ENCODE measurements around the gene UBA5. TPM values are rescaled to one million over a fixed set of nuclear protein-coding genes. Genes with fewer than 3 reads are reported as not detected.
A peak's percentile ranks its signal among the peaks of the same experiment; 100 is the strongest.

Gene UBA5
- polyA plus RNA-seq, 3 donors = 9.3 to 19.5 (median 13.8) TPM

DNA sequence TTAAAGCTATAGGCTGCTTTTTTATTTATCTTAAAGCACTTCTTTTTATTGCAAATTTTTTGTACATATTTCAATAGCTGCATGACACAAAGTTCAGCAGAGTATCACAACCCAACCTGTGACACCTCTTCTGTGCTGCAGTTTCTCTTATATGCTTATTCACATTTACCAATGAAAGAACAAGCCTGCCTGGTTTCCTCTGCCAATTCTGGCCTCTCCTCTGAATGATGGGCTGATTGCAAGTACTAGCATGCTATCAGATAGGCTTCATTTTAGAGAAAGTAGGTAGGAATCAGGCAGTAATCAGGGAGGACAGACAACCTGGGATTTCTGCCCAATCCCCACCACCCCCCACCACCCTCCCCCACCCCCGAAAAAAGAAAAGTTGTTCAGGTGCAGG is 36.5 kb upstream of the UBA5 start:
- H3K36me3 ChIP-seq (replicated peaks in 1 of 2; ENCODE audit: control insufficient read depth in 1 of 2, insufficient read depth in 2 of 2, low read length in 2 of 2) = peaks cover 14 to 21% of the 10 kb centered on the region in 2 donors
- no peaks in the 10 kb centered on the region for H4K20me1 ChIP-seq (ENCODE audit: insufficient read depth, low read length)
- Mint-ChIP-seq H3K27me3 (ENCODE audit: low read depth in 3 of 3) (no peaks in the 10 kb centered on the region), H3K4me1 (peaks cover 6% of the 10 kb centered on the region), H3K4me3 (no peak overlapping the region), H3K27ac (no peak overlapping the region), H3K9me3 (peaks cover 0 to 8% (median 0%) of the 10 kb centered on the region in 7 donors), H3K36me3 (peaks cover 25 to 31% of the 10 kb centered on the region in 2 donors)
- H3K27ac ChIP-seq (ENCODE audit: low read depth in 1 of 2, low read length in 2 of 2) = no peak overlapping the region
- intact Hi-C loops (cut with micrococcal nuclease) = no loop called here
- H3K9ac ChIP-seq (ENCODE audit: insufficient read depth, low read length, poor library complexity, severe bottlenecking) = no peak overlapping the region
- no peak overlapping the region for H2AFZ ChIP-seq (ENCODE audit: insufficient read depth, low read depth, low read length, poor library complexity, severe bottlenecking)
- no peaks in the 10 kb centered on the region for H3K27me3 ChIP-seq (ENCODE audit: control insufficient read depth in 2 of 2, insufficient read depth in 2 of 2, low read length in 2 of 2)
- no peak for DNase-seq
- H3K9me3 ChIP-seq (replicated peaks in 1 of 2; ENCODE audit: control insufficient read depth in 1 of 2, insufficient read depth in 1 of 2, low read length in 2 of 2) = no peaks in the 10 kb centered on the region
- no peak overlapping the region for H3K4me3 ChIP-seq (replicated peaks in 1 of 3; ENCODE audit: low read depth in 2 of 3, low read length in 3 of 3)
- TF ChIP-seq, protein P1, sequence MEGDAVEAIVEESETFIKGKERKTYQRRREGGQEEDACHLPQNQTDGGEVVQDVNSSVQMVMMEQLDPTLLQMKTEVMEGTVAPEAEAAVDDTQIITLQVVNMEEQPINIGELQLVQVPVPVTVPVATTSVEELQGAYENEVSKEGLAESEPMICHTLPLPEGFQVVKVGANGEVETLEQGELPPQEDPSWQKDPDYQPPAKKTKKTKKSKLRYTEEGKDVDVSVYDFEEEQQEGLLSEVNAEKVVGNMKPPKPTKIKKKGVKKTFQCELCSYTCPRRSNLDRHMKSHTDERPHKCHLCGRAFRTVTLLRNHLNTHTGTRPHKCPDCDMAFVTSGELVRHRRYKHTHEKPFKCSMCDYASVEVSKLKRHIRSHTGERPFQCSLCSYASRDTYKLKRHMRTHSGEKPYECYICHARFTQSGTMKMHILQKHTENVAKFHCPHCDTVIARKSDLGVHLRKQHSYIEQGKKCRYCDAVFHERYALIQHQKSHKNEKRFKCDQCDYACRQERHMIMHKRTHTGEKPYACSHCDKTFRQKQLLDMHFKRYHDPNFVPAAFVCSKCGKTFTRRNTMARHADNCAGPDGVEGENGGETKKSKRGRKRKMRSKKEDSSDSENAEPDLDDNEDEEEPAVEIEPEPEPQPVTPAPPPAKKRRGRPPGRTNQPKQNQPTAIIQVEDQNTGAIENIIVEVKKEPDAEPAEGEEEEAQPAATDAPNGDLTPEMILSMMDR (IDR thresholded peaks at IDR 0.05) = no peak
- no peaks in the 10 kb centered on the region for H3K79me2 ChIP-seq (ENCODE audit: insufficient read depth, low read length)
- WGBS (ENCODE audit: insufficient coverage) = no CpG with 5 or more reads among the region's 1 CpG
- H3K4me1 ChIP-seq (ENCODE audit: control insufficient read depth in 1 of 2, insufficient read depth in 2 of 2, low read length in 2 of 2) = peaks cover 0 to 4% of the 10 kb centered on the region in 2 donors
- H3K4me2 ChIP-seq (replicated peaks; ENCODE audit: extremely low read depth, low read length, poor library complexity, severe bottlenecking) = no peak overlapping the region

DNA sequence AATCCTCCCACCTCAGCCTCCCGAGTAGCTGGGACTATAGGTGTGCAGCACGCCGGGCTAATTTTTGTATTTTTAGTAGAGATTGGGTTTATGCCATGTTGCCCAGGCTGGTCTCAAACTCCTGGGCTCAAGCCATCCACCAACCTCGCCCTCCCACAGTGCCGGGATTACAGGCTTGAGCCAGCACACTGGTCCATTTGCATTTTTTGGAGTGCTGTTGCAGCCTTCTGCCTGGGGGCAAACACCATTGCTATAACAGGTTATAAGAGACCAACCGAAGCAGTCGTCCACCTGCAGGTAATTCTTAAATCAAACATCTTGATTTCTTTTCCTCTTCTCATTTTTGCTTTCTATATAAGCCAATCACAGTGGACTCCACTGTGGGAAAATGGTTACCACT is 35.3 kb upstream of the UBA5 start:
- no peak overlapping the region for H3K9ac ChIP-seq (ENCODE audit: insufficient read depth, low read length, poor library complexity, severe bottlenecking)
- H4K20me1 ChIP-seq (ENCODE audit: insufficient read depth, low read length) = no peaks in the 10 kb centered on the region
- Mint-ChIP-seq H3K4me1 (peaks cover 6% of the 10 kb centered on the region), H3K4me3 (no peak overlapping the region), H3K27ac (peak overlapping the region in 1 of 7 donors; percentile 25), H3K27me3 (ENCODE audit: low read depth in 3 of 3) (no peaks in the 10 kb centered on the region), H3K36me3 (peaks cover 25 to 31% of the 10 kb centered on the region in 2 donors), H3K9me3 (peaks cover 0 to 8% (median 0%) of the 10 kb centered on the region in 7 donors)
- TF ChIP-seq, protein P1 (IDR thresholded peaks at IDR 0.05) = no peak
- 100% methylated on average over 3 of the region's 7 CpGs for WGBS (ENCODE audit: insufficient coverage)
- H3K79me2 ChIP-seq (ENCODE audit: insufficient read depth, low read length) = no peaks in the 10 kb centered on the region
- DNase-seq = no peak
- no peak overlapping the region for H3K27ac ChIP-seq (ENCODE audit: low read depth in 1 of 2, low read length in 2 of 2)
- no peaks in the 10 kb centered on the region for H3K27me3 ChIP-seq (ENCODE audit: control insufficient read depth in 2 of 2, insufficient read depth in 2 of 2, low read length in 2 of 2)
- intact Hi-C loops (cut with micrococcal nuclease) = no loop called here
- no peak overlapping the region for H2AFZ ChIP-seq (ENCODE audit: insufficient read depth, low read depth, low read length, poor library complexity, severe bottlenecking)
- H3K4me2 ChIP-seq (replicated peaks; ENCODE audit: extremely low read depth, low read length, poor library complexity, severe bottlenecking) = no peak overlapping the region
- H3K4me3 ChIP-seq (replicated peaks in 1 of 3; ENCODE audit: low read depth in 2 of 3, low read length in 3 of 3) = no peak overlapping the region
- H3K36me3 ChIP-seq (replicated peaks in 1 of 2; ENCODE audit: control insufficient read depth in 1 of 2, insufficient read depth in 2 of 2, low read length in 2 of 2) = peaks cover 14 to 21% of the 10 kb centered on the region in 2 donors
- H3K9me3 ChIP-seq (replicated peaks in 1 of 2; ENCODE audit: control insufficient read depth in 1 of 2, insufficient read depth in 1 of 2, low read length in 2 of 2) = no peaks in the 10 kb centered on the region
- peaks cover 0 to 4% of the 10 kb centered on the region in 2 donors for H3K4me1 ChIP-seq (ENCODE audit: control insufficient read depth in 1 of 2, insufficient read depth in 2 of 2, low read length in 2 of 2)

Measured in CD14-positive monocyte (primary cell).